WTC11 (cell line): ENCODE measurements around the gene HBEGF. TPM values are rescaled to one million over a fixed set of nuclear protein-coding genes. Genes with fewer than 3 reads are reported as not detected.

Experiments used
- ATAC-seq: fragments of 200-7000 bp; cut with Tn5 transposase; 2 replicates; pipeline ENCODE4 v1.10.0; 2021; ENCODE audit warnings: mild to moderate bottlenecking, moderate library complexity
- CTCF ChIA-PET: fragments of 300-600 bp; sonication (Branson Sonifier 250); formaldehyde crosslinking; loops from one replicate; lab custom pipeline; 2021; ENCODE audit warnings: antibody characterized with exemption; lab: Charles Lee
- POLR2A ChIA-PET: fragments of 350-600 bp; sonication (Branson Sonifier 250); formaldehyde crosslinking; loops from one replicate; lab custom pipeline; 2021; ENCODE audit warnings: antibody characterized with exemption; lab: Charles Lee
- DNase-seq: peaks from one replicate; pipeline ENCODE4 v3.0.0; 2021; ENCODE audit warnings: low spot score
- H3K27ac Mint-ChIP-seq: 2 replicates; pipeline ENCODE4 v1.8.0; 2021; ENCODE audit warnings: mixed read lengths
- H3K27me3 Mint-ChIP-seq: 2 replicates; pipeline ENCODE4 v1.8.0; 2021; ENCODE audit warnings: low read depth, mild to moderate bottlenecking, moderate library complexity, mixed read lengths
- H3K36me3 Mint-ChIP-seq: 2 replicates; pipeline ENCODE4 v1.8.0; 2021; ENCODE audit warnings: mixed read lengths
- H3K4me1 Mint-ChIP-seq: 2 replicates; pipeline ENCODE4 v1.8.0; 2022; ENCODE audit warnings: mixed read lengths
- H3K4me3 Mint-ChIP-seq: 2 replicates; pipeline ENCODE4 v1.8.0; 2021; ENCODE audit warnings: mild to moderate bottlenecking, moderate library complexity, mixed read lengths
- H3K9me3 Mint-ChIP-seq: 2 replicates; pipeline ENCODE4 v1.8.0; 2021; ENCODE audit warnings: mixed read lengths
- EMX1 ChIP-seq: fragments of 250-450 bp; sonication (Bioruptor Pico); IDR thresholded peaks from 2 replicates; pipeline ENCODE4 v1.8.0; 2021; ENCODE audit warnings: mild to moderate bottlenecking
- GABPB1 ChIP-seq: sonication (generic); formaldehyde crosslinking; IDR thresholded peaks from 2 replicates; pipeline ENCODE4 v1.8.1; 2023; ENCODE audit warnings: mild to moderate bottlenecking, missing genetic modification reagents
- GTF2I ChIP-seq: fragments of 250-450 bp; sonication (Bioruptor Pico); conservative IDR thresholded peaks from 2 replicates; pipeline ENCODE4 v1.4.0; 2021; ENCODE audit warnings: mild to moderate bottlenecking
- NFATC4 ChIP-seq: fragments of 250-450 bp; sonication (Bioruptor Pico); IDR thresholded peaks from 2 replicates; pipeline ENCODE4 v1.9.0; 2021; ENCODE audit warnings: mild to moderate bottlenecking
- RORB ChIP-seq: fragments of 250-450 bp; sonication (Bioruptor Pico); IDR thresholded peaks from 2 replicates; pipeline ENCODE4 v1.9.0; 2021; ENCODE audit warnings: mild to moderate bottlenecking
- SMAD3 ChIP-seq: sonication (generic); formaldehyde crosslinking; IDR thresholded peaks from 2 replicates; pipeline ENCODE4 v1.8.0; 2022; ENCODE audit warnings: missing genetic modification reagents, mild to moderate bottlenecking, borderline replicate concordance
- TEAD1 ChIP-seq: sonication (generic); formaldehyde crosslinking; IDR thresholded peaks from 2 replicates; pipeline ENCODE4 v1.8.0; 2022; ENCODE audit warnings: mild to moderate bottlenecking, missing genetic modification reagents
- ZNF317 ChIP-seq: sonication (generic); formaldehyde crosslinking; IDR thresholded peaks from 2 replicates; pipeline ENCODE4 v1.8.1; 2023; ENCODE audit warnings: low read depth, mild to moderate bottlenecking, moderate library complexity, missing genetic modification reagents, borderline replicate concordance
- ZNF423 ChIP-seq: fragments of 250-450 bp; sonication (Bioruptor Pico); IDR thresholded peaks from 2 replicates; pipeline ENCODE4 v2.1.2; 2022; ENCODE audit warnings: mild to moderate bottlenecking, moderate library complexity
- ZNF671 ChIP-seq: fragments of 250-450 bp; sonication (Bioruptor Pico); IDR thresholded peaks from 2 replicates; pipeline ENCODE4 v1.8.0; 2021; ENCODE audit warnings: mild to moderate bottlenecking
- total RNA-seq: library from RNA; stranded (reverse); gene quantifications from 3 replicates; pipeline ENCODE4 v1.2.3, GENCODE V29; 2021
- TF ChIP-seq, protein P1 (sequence below): sonication (generic); formaldehyde crosslinking; IDR thresholded peaks from 2 replicates; pipeline ENCODE4 v1.8.1; 2023; ENCODE audit warnings: mild to moderate bottlenecking, missing genetic modification reagents, moderate library complexity
- TF ChIP-seq, protein P2 (sequence below): fragments of 250-450 bp; sonication (Bioruptor Pico); IDR thresholded peaks from 2 replicates; pipeline ENCODE4 v1.9.0; 2021; ENCODE audit warnings: mild to moderate bottlenecking
- TF ChIP-seq, protein P3 (sequence below): fragments of 250-450 bp; sonication (Bioruptor Pico); conservative IDR thresholded peaks from 2 replicates; pipeline ENCODE4 v1.9.0; 2021; ENCODE audit warnings: mild to moderate bottlenecking
- TF ChIP-seq, protein P4 (sequence below): fragments of 250-450 bp; sonication (Bioruptor Pico); IDR thresholded peaks from 2 replicates; pipeline ENCODE4 v1.9.0; 2021; ENCODE audit warnings: mild to moderate bottlenecking, borderline replicate concordance
- TF ChIP-seq, protein P5 (sequence below): sonication (generic); formaldehyde crosslinking; IDR thresholded peaks from 2 replicates; pipeline ENCODE4 v1.8.1; 2022; ENCODE audit warnings: low read depth, mild to moderate bottlenecking, moderate library complexity, missing genetic modification reagents, borderline replicate concordance
- TF ChIP-seq, protein P6 (sequence below): fragments of 200-600 bp; IDR thresholded peaks from 2 replicates; pipeline ENCODE4 v1.8.0; 2022; ENCODE audit warnings: antibody characterized with exemption
- TF ChIP-seq, protein P7 (sequence below): sonication (generic); formaldehyde crosslinking; IDR thresholded peaks from 2 replicates; pipeline ENCODE4 v1.8.1; 2023; ENCODE audit warnings: mild to moderate bottlenecking, moderate library complexity, missing genetic modification reagents
- TF ChIP-seq, protein P8 (sequence below): sonication (generic); formaldehyde crosslinking; IDR thresholded peaks from 2 replicates; pipeline ENCODE4 v1.8.0; 2022; ENCODE audit warnings: mild to moderate bottlenecking, missing genetic modification reagents
- TF ChIP-seq, protein P9 (sequence below): fragments of 250-450 bp; sonication (Bioruptor Pico); IDR thresholded peaks from 2 replicates; pipeline ENCODE4 v2.1.2; 2022; ENCODE audit warnings: mild to moderate bottlenecking, moderate library complexity

The HBEGF gene
- total RNA-seq, 1 experiment from 2014 or later, result 4.0 TPM

DNA sequence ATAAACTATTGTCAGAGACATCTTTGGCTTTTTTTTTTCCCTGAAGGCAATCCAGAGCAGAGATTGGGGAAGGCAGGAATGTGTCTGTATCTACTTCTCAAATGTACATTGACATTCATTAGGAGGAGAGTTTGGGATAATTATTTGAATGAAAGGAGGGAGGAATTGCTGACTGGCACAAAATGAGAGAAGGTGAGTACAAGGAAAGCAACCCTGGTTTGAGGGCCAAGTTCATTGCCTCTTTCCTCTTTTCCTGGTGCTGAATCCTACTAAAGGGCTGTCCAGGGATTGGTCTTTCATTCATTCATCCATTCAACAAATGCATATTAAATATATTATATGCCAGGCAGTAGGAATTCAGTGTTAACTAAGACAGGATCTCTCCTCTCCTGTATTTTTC, 36.5 kb upstream of the HBEGF start:
- no peaks in the 10 kb centered on the region for H3K36me3 Mint-ChIP-seq
- ChIA-PET POLR2A (interaction anchor here (0.5 kb wide), 1 partner anchor 50 kb away, joined by 3 read pairs; no protein-coding TSS in a partner anchor), CTCF (interaction anchor here (1.8 to 2.2 kb wide), 2 partner anchors 10 to 37 kb away, joined by 4 to 13 read pairs; partner anchors contain the start of gene HBEGF)
- TF ChIP-seq TEAD1 (CRISPR knock-in tag), result no peak
- TF ChIP-seq ZNF423, result no peak
- TF ChIP-seq, protein P1, sequence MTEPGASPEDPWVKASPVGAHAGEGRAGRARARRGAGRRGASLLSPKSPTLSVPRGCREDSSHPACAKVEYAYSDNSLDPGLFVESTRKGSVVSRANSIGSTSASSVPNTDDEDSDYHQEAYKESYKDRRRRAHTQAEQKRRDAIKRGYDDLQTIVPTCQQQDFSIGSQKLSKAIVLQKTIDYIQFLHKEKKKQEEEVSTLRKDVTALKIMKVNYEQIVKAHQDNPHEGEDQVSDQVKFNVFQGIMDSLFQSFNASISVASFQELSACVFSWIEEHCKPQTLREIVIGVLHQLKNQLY (CRISPR knock-in tag), result no peak
- TF ChIP-seq, protein P2, sequence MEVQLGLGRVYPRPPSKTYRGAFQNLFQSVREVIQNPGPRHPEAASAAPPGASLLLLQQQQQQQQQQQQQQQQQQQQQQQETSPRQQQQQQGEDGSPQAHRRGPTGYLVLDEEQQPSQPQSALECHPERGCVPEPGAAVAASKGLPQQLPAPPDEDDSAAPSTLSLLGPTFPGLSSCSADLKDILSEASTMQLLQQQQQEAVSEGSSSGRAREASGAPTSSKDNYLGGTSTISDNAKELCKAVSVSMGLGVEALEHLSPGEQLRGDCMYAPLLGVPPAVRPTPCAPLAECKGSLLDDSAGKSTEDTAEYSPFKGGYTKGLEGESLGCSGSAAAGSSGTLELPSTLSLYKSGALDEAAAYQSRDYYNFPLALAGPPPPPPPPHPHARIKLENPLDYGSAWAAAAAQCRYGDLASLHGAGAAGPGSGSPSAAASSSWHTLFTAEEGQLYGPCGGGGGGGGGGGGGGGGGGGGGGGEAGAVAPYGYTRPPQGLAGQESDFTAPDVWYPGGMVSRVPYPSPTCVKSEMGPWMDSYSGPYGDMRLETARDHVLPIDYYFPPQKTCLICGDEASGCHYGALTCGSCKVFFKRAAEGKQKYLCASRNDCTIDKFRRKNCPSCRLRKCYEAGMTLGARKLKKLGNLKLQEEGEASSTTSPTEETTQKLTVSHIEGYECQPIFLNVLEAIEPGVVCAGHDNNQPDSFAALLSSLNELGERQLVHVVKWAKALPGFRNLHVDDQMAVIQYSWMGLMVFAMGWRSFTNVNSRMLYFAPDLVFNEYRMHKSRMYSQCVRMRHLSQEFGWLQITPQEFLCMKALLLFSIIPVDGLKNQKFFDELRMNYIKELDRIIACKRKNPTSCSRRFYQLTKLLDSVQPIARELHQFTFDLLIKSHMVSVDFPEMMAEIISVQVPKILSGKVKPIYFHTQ (CRISPR knock-in tag), result no peak
- no peak for TF ChIP-seq ZNF317
- no peak for TF ChIP-seq ZNF671 (CRISPR knock-in tag)
- TF ChIP-seq NFATC4, result no peak
- TF ChIP-seq SMAD3 (CRISPR knock-in tag), result no peak
- TF ChIP-seq, protein P3, sequence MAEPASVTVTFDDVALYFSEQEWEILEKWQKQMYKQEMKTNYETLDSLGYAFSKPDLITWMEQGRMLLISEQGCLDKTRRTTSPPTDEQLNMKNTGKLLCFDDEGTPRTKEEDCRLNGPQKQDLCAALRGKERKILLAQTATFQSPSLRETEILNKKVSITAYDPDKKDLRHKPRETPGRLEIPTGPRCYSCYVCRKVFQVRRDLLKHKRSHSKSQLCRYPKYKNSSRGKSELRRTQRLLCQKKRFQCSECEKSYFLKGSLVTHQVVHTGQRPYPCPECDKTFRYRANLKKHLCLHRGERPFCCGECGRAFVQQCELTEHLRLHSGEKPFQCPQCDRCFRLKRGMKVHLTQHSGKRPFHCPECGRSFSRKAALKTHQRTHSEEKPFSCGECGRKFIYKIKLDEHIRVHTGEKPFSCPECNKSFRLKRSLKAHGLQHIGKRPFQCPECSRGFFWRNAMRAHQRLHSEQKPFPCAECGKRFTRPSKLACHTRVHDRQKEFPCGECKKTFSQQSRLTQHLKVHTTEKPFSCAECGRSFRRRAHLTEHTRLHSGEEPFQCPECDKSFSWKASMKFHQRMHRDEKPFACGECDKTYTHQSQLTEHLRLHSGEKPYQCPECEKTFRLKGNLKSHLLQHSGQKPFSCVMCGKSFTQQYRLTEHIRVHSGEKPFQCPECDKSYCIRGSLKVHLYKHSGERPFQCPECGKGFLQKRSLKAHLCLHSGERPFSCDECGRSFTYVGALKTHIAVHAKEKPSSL (CRISPR knock-in tag), result no peak
- TF ChIP-seq, protein P4, sequence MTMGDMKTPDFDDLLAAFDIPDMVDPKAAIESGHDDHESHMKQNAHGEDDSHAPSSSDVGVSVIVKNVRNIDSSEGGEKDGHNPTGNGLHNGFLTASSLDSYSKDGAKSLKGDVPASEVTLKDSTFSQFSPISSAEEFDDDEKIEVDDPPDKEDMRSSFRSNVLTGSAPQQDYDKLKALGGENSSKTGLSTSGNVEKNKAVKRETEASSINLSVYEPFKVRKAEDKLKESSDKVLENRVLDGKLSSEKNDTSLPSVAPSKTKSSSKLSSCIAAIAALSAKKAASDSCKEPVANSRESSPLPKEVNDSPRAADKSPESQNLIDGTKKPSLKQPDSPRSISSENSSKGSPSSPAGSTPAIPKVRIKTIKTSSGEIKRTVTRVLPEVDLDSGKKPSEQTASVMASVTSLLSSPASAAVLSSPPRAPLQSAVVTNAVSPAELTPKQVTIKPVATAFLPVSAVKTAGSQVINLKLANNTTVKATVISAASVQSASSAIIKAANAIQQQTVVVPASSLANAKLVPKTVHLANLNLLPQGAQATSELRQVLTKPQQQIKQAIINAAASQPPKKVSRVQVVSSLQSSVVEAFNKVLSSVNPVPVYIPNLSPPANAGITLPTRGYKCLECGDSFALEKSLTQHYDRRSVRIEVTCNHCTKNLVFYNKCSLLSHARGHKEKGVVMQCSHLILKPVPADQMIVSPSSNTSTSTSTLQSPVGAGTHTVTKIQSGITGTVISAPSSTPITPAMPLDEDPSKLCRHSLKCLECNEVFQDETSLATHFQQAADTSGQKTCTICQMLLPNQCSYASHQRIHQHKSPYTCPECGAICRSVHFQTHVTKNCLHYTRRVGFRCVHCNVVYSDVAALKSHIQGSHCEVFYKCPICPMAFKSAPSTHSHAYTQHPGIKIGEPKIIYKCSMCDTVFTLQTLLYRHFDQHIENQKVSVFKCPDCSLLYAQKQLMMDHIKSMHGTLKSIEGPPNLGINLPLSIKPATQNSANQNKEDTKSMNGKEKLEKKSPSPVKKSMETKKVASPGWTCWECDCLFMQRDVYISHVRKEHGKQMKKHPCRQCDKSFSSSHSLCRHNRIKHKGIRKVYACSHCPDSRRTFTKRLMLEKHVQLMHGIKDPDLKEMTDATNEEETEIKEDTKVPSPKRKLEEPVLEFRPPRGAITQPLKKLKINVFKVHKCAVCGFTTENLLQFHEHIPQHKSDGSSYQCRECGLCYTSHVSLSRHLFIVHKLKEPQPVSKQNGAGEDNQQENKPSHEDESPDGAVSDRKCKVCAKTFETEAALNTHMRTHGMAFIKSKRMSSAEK (CRISPR knock-in tag), result no peak
- TF ChIP-seq RORB (CRISPR knock-in tag), result no peak
- TF ChIP-seq, protein P5, sequence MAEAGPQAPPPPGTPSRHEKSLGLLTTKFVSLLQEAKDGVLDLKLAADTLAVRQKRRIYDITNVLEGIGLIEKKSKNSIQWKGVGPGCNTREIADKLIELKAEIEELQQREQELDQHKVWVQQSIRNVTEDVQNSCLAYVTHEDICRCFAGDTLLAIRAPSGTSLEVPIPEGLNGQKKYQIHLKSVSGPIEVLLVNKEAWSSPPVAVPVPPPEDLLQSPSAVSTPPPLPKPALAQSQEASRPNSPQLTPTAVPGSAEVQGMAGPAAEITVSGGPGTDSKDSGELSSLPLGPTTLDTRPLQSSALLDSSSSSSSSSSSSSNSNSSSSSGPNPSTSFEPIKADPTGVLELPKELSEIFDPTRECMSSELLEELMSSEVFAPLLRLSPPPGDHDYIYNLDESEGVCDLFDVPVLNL (CRISPR knock-in tag), result no peak
- TF ChIP-seq, protein P6, sequence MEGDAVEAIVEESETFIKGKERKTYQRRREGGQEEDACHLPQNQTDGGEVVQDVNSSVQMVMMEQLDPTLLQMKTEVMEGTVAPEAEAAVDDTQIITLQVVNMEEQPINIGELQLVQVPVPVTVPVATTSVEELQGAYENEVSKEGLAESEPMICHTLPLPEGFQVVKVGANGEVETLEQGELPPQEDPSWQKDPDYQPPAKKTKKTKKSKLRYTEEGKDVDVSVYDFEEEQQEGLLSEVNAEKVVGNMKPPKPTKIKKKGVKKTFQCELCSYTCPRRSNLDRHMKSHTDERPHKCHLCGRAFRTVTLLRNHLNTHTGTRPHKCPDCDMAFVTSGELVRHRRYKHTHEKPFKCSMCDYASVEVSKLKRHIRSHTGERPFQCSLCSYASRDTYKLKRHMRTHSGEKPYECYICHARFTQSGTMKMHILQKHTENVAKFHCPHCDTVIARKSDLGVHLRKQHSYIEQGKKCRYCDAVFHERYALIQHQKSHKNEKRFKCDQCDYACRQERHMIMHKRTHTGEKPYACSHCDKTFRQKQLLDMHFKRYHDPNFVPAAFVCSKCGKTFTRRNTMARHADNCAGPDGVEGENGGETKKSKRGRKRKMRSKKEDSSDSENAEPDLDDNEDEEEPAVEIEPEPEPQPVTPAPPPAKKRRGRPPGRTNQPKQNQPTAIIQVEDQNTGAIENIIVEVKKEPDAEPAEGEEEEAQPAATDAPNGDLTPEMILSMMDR, result no peak
- TF ChIP-seq EMX1 (CRISPR knock-in tag), result no peak
- TF ChIP-seq GTF2I (CRISPR knock-in tag), result no peak
- TF ChIP-seq GABPB1 (CRISPR knock-in tag), result no peak
- TF ChIP-seq, protein P7, sequence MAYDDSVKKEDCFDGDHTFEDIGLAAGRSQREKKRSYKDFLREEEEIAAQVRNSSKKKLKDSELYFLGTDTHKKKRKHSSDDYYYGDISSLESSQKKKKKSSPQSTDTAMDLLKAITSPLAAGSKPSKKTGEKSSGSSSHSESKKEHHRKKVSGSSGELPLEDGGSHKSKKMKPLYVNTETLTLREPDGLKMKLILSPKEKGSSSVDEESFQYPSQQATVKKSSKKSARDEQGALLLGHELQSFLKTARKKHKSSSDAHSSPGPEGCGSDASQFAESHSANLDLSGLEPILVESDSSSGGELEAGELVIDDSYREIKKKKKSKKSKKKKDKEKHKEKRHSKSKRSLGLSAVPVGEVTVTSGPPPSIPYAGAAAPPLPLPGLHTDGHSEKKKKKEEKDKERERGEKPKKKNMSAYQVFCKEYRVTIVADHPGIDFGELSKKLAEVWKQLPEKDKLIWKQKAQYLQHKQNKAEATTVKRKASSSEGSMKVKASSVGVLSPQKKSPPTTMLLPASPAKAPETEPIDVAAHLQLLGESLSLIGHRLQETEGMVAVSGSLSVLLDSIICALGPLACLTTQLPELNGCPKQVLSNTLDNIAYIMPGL (CRISPR knock-in tag), result no peak
- TF ChIP-seq, protein P8, sequence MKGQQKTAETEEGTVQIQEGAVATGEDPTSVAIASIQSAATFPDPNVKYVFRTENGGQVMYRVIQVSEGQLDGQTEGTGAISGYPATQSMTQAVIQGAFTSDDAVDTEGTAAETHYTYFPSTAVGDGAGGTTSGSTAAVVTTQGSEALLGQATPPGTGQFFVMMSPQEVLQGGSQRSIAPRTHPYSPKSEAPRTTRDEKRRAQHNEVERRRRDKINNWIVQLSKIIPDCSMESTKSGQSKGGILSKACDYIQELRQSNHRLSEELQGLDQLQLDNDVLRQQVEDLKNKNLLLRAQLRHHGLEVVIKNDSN, result no peak
- TF ChIP-seq, protein P9, sequence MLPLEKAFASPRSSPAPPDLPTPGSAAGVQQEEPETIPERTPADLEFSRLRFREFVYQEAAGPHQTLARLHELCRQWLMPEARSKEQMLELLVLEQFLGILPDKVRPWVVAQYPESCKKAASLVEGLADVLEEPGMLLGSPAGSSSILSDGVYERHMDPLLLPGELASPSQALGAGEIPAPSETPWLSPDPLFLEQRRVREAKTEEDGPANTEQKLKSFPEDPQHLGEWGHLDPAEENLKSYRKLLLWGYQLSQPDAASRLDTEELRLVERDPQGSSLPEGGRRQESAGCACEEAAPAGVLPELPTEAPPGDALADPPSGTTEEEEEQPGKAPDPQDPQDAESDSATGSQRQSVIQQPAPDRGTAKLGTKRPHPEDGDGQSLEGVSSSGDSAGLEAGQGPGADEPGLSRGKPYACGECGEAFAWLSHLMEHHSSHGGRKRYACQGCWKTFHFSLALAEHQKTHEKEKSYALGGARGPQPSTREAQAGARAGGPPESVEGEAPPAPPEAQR (CRISPR knock-in tag), result no peak
- no peak overlapping the region for H3K4me3 Mint-ChIP-seq
- H3K27me3 Mint-ChIP-seq, result peaks cover 3% of the 10 kb centered on the region
- H3K9me3 Mint-ChIP-seq, result 0 out of 2 replicates have a peak, but pooled peaks cover 3% of the 10 kb centered on the region
- no peak for DNase-seq
- H3K27ac Mint-ChIP-seq, result no peak overlapping the region
- no peak for ATAC-seq
- no peaks in the 10 kb centered on the region for H3K4me1 Mint-ChIP-seq
